Measurements from ENCODE around the gene EMP3. TPM values are rescaled to one million over a fixed set of nuclear protein-coding genes. Genes with fewer than 3 reads are reported as not detected.

The EMP3 gene
- total RNA-seq, 1 experiment from 2014 or later, result 92.9 TPM

DNA sequence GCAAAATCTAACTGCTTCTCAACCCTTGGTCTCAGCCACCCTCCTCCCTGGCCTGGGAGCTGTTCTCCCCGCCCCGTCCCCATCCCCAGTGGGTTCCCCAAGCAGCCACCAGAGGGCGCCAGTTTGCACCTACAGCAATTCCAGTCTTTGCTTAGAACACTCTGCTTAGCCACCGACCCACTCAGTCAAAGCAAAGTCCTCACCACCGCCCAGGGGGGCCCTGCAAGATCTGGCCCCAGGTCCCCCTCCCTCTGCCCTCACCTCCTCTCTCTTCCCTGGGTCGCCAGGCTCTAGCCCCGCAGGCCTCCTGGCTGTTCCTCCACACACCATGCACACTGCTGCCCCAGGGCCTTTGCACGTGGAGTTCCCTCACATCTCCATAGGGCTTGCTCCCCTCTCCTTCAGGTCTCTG lies 26.0 kb downstream of the EMP3 start:
- Histone ChIP-seq H3K27me3 (ENCODE audit: insufficient read depth, low read length) (no peaks in the 10 kb centered on the region), H3K36me3 (ENCODE audit: control insufficient read depth in 1 of 2, insufficient read depth in 2 of 2, low read length in 2 of 2) (no peaks in the 10 kb centered on the region), H3K4me2 (ENCODE audit: low read length) (no peak overlapping the region), H3K9ac (ENCODE audit: low read length) (no peak overlapping the region), H3K4me1 (ENCODE audit: control insufficient read depth in 1 of 2, insufficient read depth in 2 of 2, low read length in 2 of 2) (peaks cover 22 to 46% of the 10 kb centered on the region in 2 experiments), H4K20me1 (ENCODE audit: insufficient read depth) (no peaks in the 10 kb centered on the region), H2AFZ (ENCODE audit: low read depth, low read length, poor library complexity, severe bottlenecking) (no peak overlapping the region), H3K27ac (ENCODE audit: low read depth, low read length) (no peak overlapping the region), H3K9me2 (ENCODE audit: insufficient read depth) (no peaks in the 10 kb centered on the region), H3K4me3 (replicated peaks in 1 of 2; ENCODE audit: low read depth in 1 of 2, low read length in 2 of 2) (no peak overlapping the region), H3K79me2 (ENCODE audit: insufficient read depth, low read length) (no peaks in the 10 kb centered on the region), H3K9me3 (ENCODE audit: control insufficient read depth in 1 of 2, insufficient read depth in 1 of 2, low read depth in 1 of 2, low read length in 2 of 2) (no peaks in the 10 kb centered on the region)
- ChIA-PET RAD21 (ENCODE audit: low non-redundant PET in 1 of 2, low total read pairs in 2 of 2, uncharacterized antibody in 2 of 2, unreplicated experiment in 2 of 2) (interaction anchor here in 1 of 2 experiments (0.8 to 1.0 kb wide), 2 partner anchors 40 to 47 kb away, joined by 3 to 4 read pairs; partner anchors contain the start of gene KDELR1), POLR2A (no interaction called here), CTCF (interaction anchor here (0.7 to 2.1 kb wide), 9 partner anchors 9 to 233 kb away, joined by 3 to 11 read pairs (median 6); partner anchors contain the start of genes KDELR1, SYNGR4 and TMEM143)
- intact Hi-C loops (cut with micrococcal nuclease), result loop anchor here (1.0 to 5.0 kb wide), 2 partner anchors 31 to 141 kb away; no protein-coding TSS in a partner anchor
- peak; percentile 80 for TF ChIP-seq RAD21 (IDR thresholded peaks at IDR 0.05; ENCODE audit: low read depth)
- TF ChIP-seq SIN3A (IDR thresholded peaks at IDR 0.05; ENCODE audit: low read depth), result no peak
- TF ChIP-seq, protein P1, sequence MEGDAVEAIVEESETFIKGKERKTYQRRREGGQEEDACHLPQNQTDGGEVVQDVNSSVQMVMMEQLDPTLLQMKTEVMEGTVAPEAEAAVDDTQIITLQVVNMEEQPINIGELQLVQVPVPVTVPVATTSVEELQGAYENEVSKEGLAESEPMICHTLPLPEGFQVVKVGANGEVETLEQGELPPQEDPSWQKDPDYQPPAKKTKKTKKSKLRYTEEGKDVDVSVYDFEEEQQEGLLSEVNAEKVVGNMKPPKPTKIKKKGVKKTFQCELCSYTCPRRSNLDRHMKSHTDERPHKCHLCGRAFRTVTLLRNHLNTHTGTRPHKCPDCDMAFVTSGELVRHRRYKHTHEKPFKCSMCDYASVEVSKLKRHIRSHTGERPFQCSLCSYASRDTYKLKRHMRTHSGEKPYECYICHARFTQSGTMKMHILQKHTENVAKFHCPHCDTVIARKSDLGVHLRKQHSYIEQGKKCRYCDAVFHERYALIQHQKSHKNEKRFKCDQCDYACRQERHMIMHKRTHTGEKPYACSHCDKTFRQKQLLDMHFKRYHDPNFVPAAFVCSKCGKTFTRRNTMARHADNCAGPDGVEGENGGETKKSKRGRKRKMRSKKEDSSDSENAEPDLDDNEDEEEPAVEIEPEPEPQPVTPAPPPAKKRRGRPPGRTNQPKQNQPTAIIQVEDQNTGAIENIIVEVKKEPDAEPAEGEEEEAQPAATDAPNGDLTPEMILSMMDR (IDR thresholded peaks at IDR 0.05 in 2 of 3, conservative IDR thresholded peaks at IDR 0.05 in 1 of 3; ENCODE audit: borderline replicate concordance in 1 of 3, insufficient read depth in 1 of 3, low read depth in 2 of 3, low read length in 2 of 3), result peak; percentile 75 to 96 (median 95); a peak in 5 of 6 replicates
- TF ChIP-seq FOSL1 (IDR thresholded peaks at IDR 0.05; ENCODE audit: low read depth), result no peak
- no TSS peak for BruUV-seq (replicated peaks)
- peak; percentile 67 for ATAC-seq
- no peak for DNase-seq (ENCODE audit: low read depth, low spot score)

DNA sequence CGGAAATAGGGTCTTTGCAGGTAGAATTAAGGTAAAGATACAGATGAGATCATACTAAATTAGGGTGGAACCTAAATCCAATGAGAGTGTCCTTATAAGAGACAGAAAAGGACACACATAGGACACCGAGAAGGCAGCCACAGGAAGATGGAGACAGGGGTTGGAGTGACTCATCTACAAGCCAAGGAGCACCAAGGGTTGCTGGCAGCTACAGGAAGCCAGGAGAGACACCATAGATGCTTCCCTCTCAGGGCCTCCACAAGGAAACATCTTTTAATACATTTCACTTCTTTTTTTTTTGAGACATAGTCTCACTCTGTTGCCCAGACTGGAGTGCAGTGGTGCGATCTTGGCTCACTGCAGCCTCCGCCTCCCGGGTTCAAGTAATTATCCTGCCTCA lies 28.3 kb downstream of the EMP3 start:
- peak overlapping the region in 1 of 2 experiments; percentile 16; a peak in 1 of 4 replicates for H3K4me3 ChIP-seq (replicated peaks in 1 of 2; ENCODE audit: low read depth in 1 of 2, low read length in 2 of 2)
- H3K9me2 ChIP-seq (ENCODE audit: insufficient read depth), result no peaks in the 10 kb centered on the region
- H4K20me1 ChIP-seq (ENCODE audit: insufficient read depth), result no peaks in the 10 kb centered on the region
- ChIA-PET POLR2A (interaction anchor here (1.7 to 3.2 kb wide), 3 partner anchors 10 to 47 kb away, joined by 6 to 30 read pairs (median 10); partner anchors contain the start of genes SYNGR4 and TMEM143), CTCF (interaction anchor here (1.0 to 3.0 kb wide), 4 partner anchors 10 to 46 kb away, joined by 3 to 10 read pairs (median 6); partner anchors contain the start of genes KDELR1, SYNGR4 and TMEM143), RAD21 (ENCODE audit: low non-redundant PET in 1 of 2, low total read pairs in 2 of 2, uncharacterized antibody in 2 of 2, unreplicated experiment in 2 of 2) (interaction anchor here (1.0 to 1.1 kb wide), 2 partner anchors 10 to 21 kb away, joined by 5 to 7 read pairs; partner anchors contain the start of genes SYNGR4 (in 1 of the 2) and TMEM143 (in 1 of the 2))
- H3K27me3 ChIP-seq (ENCODE audit: insufficient read depth, low read length), result no peaks in the 10 kb centered on the region
- peaks cover 26 to 59% of the 10 kb centered on the region in 2 experiments for H3K4me1 ChIP-seq (ENCODE audit: control insufficient read depth in 1 of 2, insufficient read depth in 2 of 2, low read length in 2 of 2)
- peak overlapping the region; percentile 64 for H3K27ac ChIP-seq (ENCODE audit: low read depth, low read length)
- peak overlapping the region; percentile 45 for H3K4me2 ChIP-seq (ENCODE audit: low read length)
- H2AFZ ChIP-seq (ENCODE audit: low read depth, low read length, poor library complexity, severe bottlenecking), result peak overlapping the region; percentile 29
- ATAC-seq, result no peak
- peak overlapping the region; percentile 56 for H3K9ac ChIP-seq (ENCODE audit: low read length)
- no peaks in the 10 kb centered on the region for H3K36me3 ChIP-seq (ENCODE audit: control insufficient read depth in 1 of 2, insufficient read depth in 2 of 2, low read length in 2 of 2)
- intact Hi-C loops (cut with micrococcal nuclease), result loop anchor here (5.0 kb wide), 1 partner anchor 139 kb away; no protein-coding TSS in a partner anchor
- no TSS peak for BruUV-seq (replicated peaks)
- no peaks in the 10 kb centered on the region for H3K9me3 ChIP-seq (ENCODE audit: control insufficient read depth in 1 of 2, insufficient read depth in 1 of 2, low read depth in 1 of 2, low read length in 2 of 2)
- TF ChIP-seq, protein P2, sequence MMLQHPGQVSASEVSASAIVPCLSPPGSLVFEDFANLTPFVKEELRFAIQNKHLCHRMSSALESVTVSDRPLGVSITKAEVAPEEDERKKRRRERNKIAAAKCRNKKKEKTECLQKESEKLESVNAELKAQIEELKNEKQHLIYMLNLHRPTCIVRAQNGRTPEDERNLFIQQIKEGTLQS (IDR thresholded peaks at IDR 0.05), result no peak
- TF ChIP-seq FOSL1 (IDR thresholded peaks at IDR 0.05; ENCODE audit: low read depth), result peak; percentile 28; the same call in 1 of the 2 replicates
- H3K79me2 ChIP-seq (ENCODE audit: insufficient read depth, low read length), result no peaks in the 10 kb centered on the region
- no peak for DNase-seq (ENCODE audit: low read depth, low spot score)

Data from HCT116 (cell line).